GM12801 (cell line): ENCODE data around the gene IGFLR1.

Experiments
- CTCF ChIP-seq: IDR thresholded peaks from one replicate; pipeline ENCODE4 v1.5.1; 2011; ENCODE audit warnings: control low read depth; ENCODE audit not compliant: insufficient read length; ENCODE audit errors: extremely low read depth

Gene IGFLR1

GRCh38 chr19:35756377-35757230 lies 14.4 kb upstream of the IGFLR1 start, which contains the start of gene HSPB6:
HSPB6 (minus strand) TSS chr19:35757029; CDS start chr19:35757008, 21 bp downstream.
- no peak for TF ChIP-seq CTCF

GRCh38 chr19:35755550-35756376 lies 13.5 kb upstream of the IGFLR1 start:
- no peak for TF ChIP-seq CTCF

GRCh38 chr19:35755131-35755549 lies 12.9 kb upstream of the IGFLR1 start:
- no peak for TF ChIP-seq CTCF

- TF ChIP-seq CTCF: no peak
Observed at GRCh38 chr19:35754370-35755130, 12.3 kb upstream of the IGFLR1 start.

- no peak for TF ChIP-seq CTCF
Observed at GRCh38 chr19:35753634-35754369, 11.6 kb upstream of the IGFLR1 start.

- TF ChIP-seq CTCF: no peak
Observed at GRCh38 chr19:35752746-35753350, 10.6 kb upstream of the IGFLR1 start.
